NCI-H345 treated with DMSO at 0.1 percent for 48 hours (cell line): ENCODE data around the gene C4orf33.
"Not testable (repeated sequence)": the region's sequence is repeated elsewhere in the genome, so short reads cannot be mapped to it uniquely, and the experiment has no call there.

Experiments used
- DNase-seq: peaks from one replicate; lab custom pipeline; 2025; ENCODE audit not compliant: unreplicated experiment; lab: John Stamatoyannopoulos, UW

C4orf33 gene

DNA sequence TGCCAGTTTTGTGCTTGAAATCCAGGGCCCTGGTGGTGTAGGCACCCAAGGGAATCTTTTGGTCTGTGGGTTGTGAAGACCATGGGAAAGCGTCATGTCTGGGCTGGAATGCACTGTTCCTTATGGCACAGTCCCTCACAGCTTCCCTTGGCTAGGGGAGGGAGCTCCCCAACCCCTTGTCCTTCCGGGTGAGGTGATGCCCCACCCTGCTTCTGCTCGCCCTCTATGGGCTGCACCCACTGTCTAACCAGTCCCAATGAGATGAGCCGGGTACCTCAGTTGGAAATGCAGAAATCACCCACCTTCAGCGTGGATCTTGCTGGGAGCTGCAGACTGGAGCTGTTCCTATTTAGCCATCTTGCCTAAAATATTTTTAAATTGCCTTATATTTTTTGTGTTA is 30.7 kb downstream of the C4orf33 start:
- not testable (repeated sequence) for DNase-seq

- no peak for DNase-seq
Observed at GRCh38 chr4:129129143-129129542, 33.2 kb downstream of the C4orf33 start.

- no peak for DNase-seq
Observed at GRCh38 chr4:129131343-129131742, 35.4 kb downstream of the C4orf33 start.

DNA sequence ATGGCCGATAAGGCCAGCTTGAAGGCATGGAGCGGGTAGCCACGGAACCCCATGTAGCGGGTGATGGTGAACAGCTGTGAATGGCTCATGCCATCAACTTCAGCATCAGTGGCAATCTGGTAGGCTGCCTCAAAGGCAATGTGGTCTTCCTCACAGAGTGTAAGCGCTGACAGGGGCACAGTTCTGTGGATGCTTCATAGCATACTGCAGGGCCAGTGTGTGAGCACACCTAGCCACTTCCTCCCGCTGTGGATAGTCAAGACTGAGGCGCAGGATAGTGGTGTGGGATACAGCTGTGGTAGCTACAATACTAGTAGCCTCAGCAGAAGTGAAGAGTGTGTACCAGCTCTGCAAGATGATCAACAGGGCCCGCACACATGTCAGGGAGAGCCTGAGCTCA is 40.5 kb downstream of the C4orf33 start:
- DNase-seq = no peak

- peak; percentile 52 for DNase-seq
Observed at GRCh38 chr4:129138810-129139496, 43.0 kb downstream of the C4orf33 start.

- DNase-seq = no peak
Observed at GRCh38 chr4:129140521-129140920, 44.6 kb downstream of the C4orf33 start.

- DNase-seq = no peak
Observed at GRCh38 chr4:129143359-129143758, 47.4 kb downstream of the C4orf33 start.

DNA sequence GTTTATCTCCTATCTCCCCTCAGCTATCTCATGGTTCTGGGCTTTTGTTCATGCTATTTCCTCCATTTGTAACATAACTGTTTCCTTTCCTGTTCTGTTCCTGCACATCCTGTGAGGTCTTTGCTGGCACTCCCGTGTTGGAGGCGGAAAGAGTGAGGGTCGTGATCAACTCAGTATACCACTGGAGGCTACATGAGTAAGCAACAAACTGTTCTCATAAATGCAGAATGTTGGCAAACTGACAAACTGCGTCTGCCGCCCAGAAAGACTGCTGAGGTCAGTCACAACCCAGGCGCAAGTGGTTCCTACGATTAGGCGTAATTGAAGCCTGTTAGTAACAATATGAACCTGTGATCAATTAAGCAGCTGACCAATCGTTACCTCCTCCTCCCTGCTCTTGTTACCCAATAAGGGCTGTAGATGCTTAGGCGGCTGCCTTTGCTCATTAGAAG is 48.8 kb downstream of the C4orf33 start:
- no peak for DNase-seq

DNA sequence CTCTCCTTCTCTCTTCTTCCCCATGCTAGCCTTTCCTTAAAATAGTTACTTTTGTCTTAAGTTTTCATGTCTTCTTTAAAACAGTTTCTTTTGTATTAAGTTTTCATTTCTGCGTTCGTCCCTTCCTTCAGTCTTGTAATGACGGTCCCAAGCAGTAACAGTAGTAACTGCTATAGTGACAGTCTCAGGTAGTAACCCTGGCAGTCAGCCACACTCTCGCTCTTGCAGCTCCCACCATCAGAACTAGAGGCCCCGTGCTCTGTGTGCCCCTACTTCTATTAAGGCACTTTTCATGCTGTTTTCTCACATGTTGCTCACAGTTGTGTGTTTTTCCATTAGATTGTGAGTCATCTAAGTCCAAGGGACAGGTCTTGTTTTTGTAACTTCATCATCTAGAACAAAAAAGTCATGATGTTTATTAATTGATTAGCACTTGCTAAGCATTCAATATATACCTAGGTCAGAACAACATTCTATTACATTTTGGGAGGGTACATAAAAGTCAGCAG is 49.3 kb downstream of the C4orf33 start:
- DNase-seq = no peak

DNA sequence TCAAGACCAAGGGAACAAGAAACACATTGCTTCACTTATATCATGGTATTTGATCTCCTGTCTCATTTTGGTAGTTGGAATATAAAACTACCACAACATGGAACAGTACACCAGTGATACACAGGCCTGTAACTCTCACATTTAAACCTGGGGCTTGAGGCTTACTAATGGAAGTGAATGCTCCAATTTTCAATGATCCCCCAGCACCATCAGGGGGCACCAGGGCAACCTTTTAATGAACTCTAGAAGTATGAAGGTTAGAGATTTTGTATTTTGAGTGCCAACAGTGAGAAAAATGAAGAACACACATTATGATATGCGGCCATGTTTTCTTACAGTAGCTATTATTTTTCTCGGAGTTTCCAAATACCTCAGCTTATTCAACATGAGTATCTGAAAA is 50.7 kb downstream of the C4orf33 start:
- no peak for DNase-seq

GRCh38 chr4:129148892-129149291 is 52.9 kb downstream of the C4orf33 start:
- DNase-seq = no peak

- DNase-seq = no peak
Observed at GRCh38 chr4:129149906-129150305, 54.0 kb downstream of the C4orf33 start.

DNA sequence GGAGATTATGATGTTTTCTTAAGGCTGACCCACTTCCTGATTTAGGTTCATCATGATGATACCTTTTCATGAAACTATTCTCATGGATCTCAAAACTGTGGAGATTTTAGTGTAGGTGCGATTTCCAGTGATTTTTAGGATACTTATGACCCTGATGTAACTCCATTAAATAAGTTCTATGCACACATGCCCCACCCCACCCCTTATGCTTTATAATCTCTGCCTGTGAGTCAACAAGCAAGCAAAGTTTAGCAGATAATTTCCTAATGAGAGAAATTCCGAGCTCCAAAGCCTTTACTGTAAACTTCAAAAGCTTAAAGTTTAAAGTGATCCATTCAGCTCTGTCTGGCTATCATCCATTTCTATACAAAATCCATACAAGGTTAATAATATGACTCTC is 56.4 kb downstream of the C4orf33 start:
- no peak for DNase-seq

GRCh38 chr4:129153700-129154099 is 57.7 kb downstream of the C4orf33 start:
- no peak for DNase-seq

- DNase-seq = no peak
Observed at GRCh38 chr4:129162450-129162849, 66.5 kb downstream of the C4orf33 start.

- no peak for DNase-seq
Observed at GRCh38 chr4:129163427-129163826, 67.5 kb downstream of the C4orf33 start.

DNA sequence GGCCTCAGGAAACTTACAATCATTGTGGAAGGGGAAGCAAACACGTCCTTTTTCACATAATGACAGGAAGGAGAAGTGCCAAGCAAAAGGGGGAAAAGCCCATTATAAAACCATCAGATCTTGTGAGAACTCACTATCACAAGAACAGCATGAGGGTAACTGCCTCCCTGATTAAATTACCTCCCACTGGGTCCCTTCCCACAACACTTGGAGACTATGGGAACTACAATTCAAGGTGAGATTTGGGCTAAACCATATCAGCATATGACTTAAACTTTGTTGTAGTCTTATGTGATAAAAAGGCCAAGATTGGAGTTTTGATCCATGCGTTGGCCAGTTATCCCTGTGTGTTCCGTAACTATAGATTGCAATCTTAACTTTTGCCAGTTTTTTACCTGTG is 68.3 kb downstream of the C4orf33 start:
- DNase-seq = no peak
